GM12891 (cell line): Measurements from ENCODE around the gene PCDH18.

ENCODE experiments used
- DNase-seq: peaks from one replicate; pipeline ENCODE4 v3.0.0; 2011; ENCODE audit warnings: low spot score; ENCODE audit not compliant: insufficient read length
- FAIRE-seq: peaks from 2 replicates; lab custom pipeline; 2011; peaks lifted over from hg19 to GRCh38; lab: Jason Lieb, UNC
- PAX5 ChIP-seq: IDR thresholded peaks from 2 replicates; pipeline ENCODE4 v1.6.1; 2011; ENCODE audit warnings: low read length, moderate library complexity, mild to moderate bottlenecking; ENCODE audit not compliant: insufficient read depth, severe bottlenecking
- POLR2A ChIP-seq: IDR thresholded peaks from 2 replicates; pipeline ENCODE4 v1.6.1; 2011; ENCODE audit warnings: low read depth, low read length, control low read depth
- POLR2AphosphoS5 ChIP-seq: IDR thresholded peaks from 2 replicates; pipeline ENCODE4 v1.6.1; 2011; ENCODE audit warnings: low read depth, low read length, control low read depth
- POU2F2 ChIP-seq: IDR thresholded peaks from 2 replicates; pipeline ENCODE4 v1.6.1; 2011; ENCODE audit warnings: low read depth, mild to moderate bottlenecking, control low read depth, low read length, moderate library complexity
- SPI1 ChIP-seq: IDR thresholded peaks from 2 replicates; pipeline ENCODE4 v1.6.1; 2011; ENCODE audit warnings: low read depth, low read length, control low read depth
- TAF1 ChIP-seq: IDR thresholded peaks from 2 replicates; pipeline ENCODE4 v1.6.1; 2011; ENCODE audit warnings: low read depth, low read length, control low read depth

Gene PCDH18

DNA sequence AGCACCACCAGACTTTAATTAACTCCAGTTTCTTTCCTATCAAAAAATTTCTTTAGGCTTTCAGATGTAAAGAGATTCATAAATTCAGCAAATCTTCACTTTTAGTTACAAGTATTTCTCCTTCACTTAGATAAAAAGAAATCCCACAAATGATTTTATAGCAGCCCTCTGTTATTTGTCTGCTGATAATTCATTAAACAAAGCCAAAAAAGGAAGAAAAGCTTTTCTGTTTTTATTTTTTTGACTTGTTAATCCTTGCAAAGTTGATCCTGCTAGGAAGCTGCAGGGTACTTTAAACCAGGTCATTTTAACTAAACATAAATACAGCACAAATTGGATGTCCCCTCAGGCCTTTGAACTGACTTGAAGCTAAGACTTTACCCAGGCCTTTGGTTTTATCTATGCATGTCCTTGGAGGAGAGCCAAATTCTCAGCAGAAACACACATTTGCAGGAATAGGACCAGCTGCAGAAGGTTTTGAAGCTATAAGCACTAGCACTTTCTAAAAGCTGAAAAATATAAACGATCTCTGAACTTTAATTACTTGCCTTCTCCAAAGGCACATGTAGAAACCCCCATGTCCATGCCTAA, 57.5 kb downstream of the PCDH18 start:
- DNase-seq, result no peak
- TF ChIP-seq SPI1 (no peak), PAX5 (no peak), POU2F2 (no peak), TAF1 (no peak), POLR2A (no peak), POLR2AphosphoS5 (no peak)
- FAIRE-seq, result no peak

DNA sequence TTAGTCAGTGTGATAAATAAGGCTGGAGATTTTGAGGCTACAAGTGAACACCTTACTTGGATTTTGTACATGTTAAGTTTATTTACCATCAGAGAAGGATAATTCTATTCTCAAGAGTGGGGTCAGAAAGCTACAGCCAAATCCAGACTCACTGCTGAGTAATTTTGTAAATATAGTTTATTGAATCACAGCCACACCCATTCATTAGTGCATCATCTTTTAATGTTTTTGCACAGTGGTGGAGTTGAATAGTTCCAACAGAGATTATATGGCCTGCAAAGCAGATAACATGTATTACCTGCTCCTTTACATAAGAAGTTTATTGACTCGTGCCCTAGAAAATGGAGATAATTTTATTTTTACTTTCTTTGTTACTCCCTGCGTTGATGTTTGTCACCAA, 60.4 kb downstream of the PCDH18 start:
- TF ChIP-seq PAX5, result no peak
- TF ChIP-seq TAF1, result no peak
- TF ChIP-seq POLR2AphosphoS5, result no peak
- TF ChIP-seq POLR2A, result no peak
- no peak for TF ChIP-seq SPI1
- TF ChIP-seq POU2F2, result no peak
- DNase-seq, result no peak
- FAIRE-seq, result no peak

DNA sequence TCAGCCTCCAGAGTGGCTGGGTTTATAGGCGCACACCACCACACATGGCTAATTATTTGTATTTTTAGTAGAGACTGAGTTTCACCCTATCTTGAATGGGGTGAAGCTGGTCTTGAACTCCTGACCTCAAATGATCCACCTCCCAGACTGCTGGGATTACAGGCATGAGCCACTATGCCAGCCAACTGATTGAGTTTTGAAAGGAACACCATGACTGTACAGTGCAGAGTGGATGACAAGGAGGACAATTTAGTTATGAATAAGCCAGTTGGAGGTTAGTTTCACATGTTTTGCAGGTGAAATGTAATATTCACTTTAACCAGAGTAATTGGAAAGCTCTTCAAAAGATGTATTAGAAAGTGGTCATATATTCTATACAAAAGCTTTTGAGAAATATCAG, 60.8 kb downstream of the PCDH18 start:
- no peak for FAIRE-seq
- DNase-seq, result no peak
- TF ChIP-seq POU2F2, result no peak
- no peak for TF ChIP-seq SPI1
- no peak for TF ChIP-seq TAF1
- TF ChIP-seq POLR2A, result no peak
- TF ChIP-seq PAX5, result no peak
- TF ChIP-seq POLR2AphosphoS5, result no peak

DNA sequence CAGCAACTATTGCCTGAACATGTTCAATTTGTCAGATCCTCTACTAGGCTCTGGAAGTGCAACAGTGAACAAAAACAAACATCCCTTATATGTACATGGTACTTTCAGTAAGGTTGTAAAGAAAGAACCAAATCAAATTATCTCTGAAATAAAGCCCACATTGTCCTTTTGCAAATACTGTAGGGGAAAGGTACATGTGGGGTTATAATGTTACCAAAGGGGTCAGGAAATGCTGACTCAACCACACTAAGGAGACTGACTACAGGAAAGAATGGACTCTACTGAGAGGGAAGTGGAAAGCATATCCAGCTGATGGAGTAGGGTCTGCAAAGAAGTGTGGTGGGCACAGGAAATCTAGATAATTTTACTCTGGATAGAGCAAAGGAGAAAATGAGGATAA, 61.5 kb downstream of the PCDH18 start:
- no peak for TF ChIP-seq POU2F2
- no peak for TF ChIP-seq SPI1
- TF ChIP-seq POLR2A, result no peak
- TF ChIP-seq PAX5, result no peak
- TF ChIP-seq POLR2AphosphoS5, result no peak
- TF ChIP-seq TAF1, result no peak
- FAIRE-seq (no peak), DNase-seq (no peak)
